HPDE6-E6E7 (cell line): ENCODE results near the gene BAD.

ENCODE experiments used
- DNase-seq: peaks from one replicate; pipeline ENCODE4 v3.0.0; 2011; ENCODE audit warnings: missing footprints; ENCODE audit errors: extremely low spot score

BAD gene

DNA sequence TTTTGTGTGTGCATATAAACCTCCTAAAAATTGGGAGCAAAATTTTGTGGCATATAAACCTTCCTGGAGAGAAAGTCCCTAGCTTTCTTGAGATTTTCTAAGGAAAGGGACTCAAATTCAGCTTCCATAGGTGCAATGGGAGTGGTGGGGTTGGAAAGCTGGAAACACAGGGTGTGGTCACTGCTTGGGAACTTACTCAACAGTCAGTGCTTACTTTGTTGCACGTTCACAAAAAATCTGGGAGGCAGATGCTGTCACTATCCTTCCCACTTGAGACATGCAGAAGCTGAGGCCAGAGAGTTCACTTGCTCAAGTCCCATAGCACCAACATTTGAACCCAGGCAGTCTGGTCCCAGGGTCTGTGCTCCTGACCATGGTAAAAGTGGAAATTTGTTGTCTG, 11.8 kb upstream of the BAD start:
- DNase-seq: no peak

DNA sequence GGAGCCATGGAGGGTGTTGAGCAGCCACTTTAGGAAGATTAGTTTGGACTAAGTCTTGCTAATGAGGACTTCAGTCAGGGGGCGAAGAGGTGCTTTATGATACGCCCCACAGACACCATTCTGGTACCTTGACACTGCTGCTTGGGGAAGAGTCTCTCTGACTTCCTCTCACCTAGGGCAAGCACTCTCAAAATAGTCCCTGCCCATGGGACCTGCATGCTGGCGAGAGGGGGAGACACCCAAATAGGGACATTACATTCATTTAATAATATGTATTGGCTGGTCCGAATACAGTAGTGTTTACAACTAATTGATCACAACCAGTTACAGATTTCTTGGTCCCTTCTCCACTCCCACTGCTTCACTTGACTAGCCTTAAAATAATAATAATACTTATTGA, 11.3 kb upstream of the BAD start:
- DNase-seq: no peak

DNA sequence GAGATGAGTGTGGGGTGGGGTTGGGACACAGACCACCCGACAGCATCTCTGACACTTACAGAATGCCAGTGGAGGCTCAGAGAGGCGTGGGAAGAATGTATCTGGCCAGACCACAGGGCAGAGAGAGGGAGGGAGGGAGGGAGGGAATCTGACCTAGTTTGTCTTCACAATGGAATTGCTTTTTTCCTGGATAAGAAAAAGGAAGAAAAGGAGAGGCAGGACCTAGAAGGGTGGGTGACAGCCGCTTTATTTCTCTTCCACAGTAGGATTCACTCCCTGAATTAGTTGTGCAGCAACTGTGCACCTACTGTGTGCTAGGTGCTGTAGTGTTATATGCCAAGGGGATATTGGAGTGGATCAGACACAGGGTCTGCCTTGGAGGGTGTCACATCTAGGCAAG, 10.3 kb upstream of the BAD start:
- DNase-seq: no peak

DNA sequence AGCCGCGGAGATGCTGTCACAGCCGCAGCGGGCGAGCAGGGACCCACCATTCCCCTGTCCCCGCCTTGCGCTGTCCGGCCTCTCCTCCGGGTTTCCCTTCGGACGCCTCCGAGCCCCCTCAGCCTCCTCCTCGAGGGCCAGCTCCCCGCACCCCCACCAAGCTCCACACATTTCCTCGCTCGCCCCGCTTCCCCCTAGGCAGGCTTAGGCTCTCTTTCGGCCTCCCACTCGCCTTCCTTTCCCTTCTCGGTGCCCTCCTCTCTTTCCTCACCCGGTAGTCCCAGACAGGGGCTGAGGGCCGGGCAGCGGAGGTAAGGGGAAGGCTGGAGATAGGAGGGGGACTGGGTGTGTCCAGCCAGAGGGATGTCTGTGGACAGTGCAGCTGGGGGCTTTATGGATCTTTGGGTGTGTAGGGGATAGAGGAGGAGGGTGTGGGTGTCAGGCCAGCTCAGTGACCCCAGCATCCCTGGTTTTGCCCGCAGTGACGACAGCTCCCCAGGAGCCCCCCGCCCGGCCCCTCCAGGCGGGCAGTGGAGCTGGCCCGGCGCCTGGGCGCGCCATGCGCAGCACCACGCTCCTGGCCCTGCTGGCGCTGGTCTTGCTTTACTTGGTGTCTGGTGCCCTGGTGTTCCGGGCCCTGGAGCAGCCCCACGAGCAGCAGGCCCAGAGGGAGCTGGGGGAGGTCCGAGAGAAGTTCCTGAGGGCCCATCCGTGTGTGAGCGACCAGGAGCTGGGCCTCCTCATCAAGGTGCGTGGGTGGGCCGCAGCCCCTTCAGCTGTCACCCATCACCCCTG, 8.2 kb upstream of the BAD start:
- no peak for DNase-seq

DNA sequence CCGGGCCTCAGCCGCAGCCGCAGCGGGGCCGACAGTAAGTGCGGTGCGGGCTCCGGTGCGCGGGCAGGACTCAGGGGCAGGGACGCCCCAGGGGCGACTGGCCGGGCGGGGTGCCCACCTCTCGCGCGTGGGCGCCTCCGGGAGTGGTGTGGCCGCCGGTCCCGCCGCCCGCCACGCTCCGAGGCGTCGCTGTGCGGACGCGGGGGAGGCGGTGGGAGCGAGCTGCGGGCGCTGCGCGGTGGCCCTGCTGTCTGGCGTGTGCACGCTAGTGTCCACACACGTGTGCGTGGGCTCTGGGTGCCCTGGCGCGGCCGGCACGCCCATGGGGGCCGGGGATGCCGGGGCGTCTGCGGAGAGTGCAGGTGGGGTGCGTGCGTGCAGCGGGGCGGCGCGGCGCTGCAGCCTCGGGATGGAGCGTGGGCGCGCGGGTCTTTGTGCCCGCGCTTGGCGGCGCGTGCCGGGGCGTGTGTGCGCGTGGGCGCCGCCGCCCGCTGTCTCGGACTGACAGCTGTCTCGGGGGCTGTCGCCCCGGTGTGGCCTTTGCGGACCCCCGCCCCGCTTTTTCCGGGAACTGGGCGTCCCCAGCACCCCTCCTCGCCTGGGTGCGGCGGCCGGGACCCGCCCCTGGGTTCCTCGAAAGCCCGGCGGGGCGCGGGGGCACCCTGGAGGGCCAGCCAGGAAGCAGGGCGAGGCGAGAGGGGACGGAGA, 7.4 kb upstream of the BAD start:
- no peak for DNase-seq

DNA sequence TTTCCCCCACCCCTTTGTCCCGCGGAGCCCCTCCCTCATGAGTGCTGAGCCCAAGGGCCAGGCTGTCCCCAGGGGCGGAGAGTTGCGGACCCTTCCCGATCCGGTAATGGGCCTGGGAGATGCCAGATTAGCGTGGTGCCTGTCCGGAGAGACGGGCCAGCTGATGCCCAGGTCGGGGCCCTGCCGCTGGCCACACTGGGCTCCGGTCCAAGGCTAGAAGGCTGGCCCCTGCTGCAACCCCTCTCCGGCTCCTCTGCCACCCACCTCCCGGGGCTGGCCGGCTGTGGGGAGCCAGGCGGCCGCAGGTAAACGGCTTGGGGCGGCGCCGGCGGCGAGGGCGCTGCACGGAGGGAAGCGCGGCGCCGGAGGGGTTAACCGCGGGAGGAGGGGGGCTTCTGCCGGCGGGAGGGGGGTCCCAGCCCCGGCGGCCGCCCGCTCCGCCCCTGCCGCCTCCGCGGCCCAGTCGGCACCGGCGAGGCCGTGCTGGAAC, 6.8 kb upstream of the BAD start, which contains the start of gene KCNK4:
KCNK4 (plus strand) TSS at position 41 of the 490 bp plus-strand sequence. CDS start 1,717 bp downstream, outside the sequence.
- no peak for DNase-seq

DNA sequence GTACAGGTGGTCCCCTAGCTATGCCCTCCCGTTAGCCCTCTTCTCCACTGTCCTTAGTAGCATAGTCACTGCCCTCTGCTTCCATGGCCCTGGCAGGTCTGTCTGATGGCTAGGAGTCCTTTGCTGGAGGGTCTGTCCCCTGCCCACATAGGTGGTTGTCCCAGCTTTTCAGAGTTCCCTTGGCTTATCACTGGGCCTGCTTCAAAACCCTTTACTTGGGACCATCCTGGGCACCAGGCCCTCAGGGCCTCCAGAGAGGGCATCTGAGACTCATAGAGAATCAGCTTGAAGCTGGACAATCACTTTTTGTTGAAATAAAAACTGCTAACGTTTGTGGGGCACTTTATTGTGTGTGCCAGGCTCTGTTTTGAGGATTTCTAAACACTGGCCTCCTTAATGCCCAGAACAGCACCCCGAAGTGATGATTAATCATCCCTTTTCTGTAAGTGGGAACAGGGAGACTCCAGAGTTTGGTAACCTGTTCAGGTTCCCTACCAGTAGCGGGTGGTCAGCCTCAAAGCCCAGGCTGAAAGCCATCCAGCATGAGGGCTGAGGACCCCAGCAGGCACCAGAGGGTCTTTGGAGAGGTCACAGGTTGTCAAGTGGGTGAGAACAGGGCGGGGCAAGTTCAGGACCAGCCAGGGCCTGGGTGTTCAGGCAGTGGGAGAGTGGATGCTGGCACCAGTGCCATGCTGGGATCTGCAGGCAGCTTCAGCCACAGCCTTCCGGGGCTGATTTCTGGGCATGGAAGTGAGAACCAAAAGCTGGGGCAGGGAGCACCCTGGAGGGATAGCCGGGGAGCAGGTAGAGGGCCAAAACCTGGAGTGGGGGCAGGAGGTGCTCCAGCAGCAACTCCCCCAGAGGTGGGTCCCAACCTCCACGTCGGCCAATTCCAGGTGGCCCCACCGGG, 6.1 kb upstream of the BAD start:
- no peak for DNase-seq

DNA sequence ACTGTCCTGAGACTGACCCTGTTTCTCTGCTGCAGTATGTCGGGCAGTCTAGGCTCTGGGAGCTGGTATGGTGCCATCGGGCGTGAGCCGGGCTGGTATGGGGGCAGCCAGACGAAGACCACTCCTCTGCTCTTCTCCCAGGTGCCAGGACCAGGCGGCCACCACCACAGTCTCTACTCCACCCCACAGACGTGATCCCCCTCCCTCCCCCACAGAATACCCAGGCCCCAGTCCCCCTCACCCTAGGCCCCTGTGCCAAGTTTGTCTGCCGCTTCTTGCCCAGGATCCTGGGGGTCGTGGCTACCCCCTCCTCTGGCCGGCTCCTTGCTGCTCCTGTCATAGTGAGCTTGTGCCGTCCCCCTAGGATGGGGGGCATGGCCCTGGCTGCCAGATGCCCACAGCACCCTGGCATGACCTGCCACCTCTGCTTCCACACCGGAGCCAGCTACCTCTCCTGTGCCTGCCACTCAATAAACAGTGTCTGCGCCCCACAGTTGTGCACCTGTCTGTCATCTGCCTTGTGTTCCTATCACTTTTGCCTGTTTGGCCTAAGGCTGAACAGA, 4.6 kb upstream of the BAD start:
- no peak for DNase-seq

DNA sequence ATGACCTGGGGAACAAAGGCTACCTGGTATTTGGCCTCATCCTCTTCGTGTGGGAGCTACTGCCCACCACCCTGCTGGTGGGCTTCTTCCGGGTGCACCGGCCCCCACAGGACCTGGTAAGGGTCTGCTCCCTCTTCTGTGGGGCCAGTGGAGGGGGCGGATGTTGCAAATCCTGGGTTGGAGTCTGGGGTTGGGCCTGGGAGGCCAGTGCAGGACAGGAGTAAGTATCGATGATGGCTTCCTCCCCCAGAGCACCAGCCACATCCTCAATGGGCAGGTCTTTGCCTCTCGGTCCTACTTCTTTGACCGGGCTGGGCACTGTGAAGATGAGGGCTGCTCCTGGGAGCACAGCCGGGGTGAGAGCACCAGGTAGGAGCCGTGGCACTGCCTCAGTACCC, 3.9 kb upstream of the BAD start:
- no peak for DNase-seq

DNA sequence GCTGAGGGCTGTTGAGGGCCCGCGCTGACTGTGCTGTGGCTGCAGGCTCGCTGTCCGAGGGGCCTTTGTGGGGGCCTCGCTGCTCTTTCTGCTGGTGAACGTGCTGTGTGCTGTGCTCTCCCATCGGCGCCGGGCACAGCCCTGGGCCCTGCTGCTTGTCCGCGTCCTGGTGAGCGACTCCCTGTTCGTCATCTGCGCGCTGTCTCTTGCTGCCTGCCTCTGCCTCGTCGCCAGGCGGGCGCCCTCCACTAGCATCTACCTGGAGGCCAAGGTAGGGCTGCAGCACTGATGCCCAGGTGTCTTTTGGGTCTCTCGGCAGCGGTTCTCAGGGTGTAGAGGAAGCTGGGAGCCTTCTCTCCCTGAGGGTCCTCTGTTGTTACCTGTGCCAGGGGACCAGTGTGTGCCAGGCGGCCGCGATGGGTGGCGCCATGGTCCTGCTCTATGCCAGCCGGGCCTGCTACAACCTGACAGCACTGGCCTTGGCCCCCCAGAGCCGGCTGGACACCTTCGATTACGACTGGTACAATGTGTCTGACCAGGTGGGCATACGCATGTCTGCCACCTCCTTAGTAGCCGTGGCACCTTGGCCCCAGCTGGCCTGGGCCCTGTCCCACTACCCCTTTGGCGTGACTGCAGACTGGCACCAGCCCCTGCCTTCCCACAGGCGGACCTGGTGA, 3.3 kb upstream of the BAD start:
- no peak for DNase-seq

DNA sequence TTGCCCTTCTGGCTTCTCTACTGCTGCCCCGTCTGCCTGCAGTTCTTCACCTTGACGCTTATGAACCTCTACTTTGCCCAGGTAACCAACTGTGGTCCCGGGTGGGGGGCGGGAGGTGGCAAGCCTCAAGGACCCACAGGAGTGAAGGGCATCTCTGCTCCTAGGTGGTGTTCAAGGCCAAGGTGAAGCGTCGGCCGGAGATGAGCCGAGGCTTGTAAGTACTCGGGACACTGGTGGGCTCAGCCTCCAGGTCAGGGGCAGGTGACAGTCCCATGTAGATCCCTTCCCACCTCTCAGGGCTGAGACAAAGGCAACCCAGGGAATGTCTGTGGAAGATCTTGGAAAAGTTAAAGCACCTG, 2.3 kb upstream of the BAD start:
- no peak for DNase-seq

DNA sequence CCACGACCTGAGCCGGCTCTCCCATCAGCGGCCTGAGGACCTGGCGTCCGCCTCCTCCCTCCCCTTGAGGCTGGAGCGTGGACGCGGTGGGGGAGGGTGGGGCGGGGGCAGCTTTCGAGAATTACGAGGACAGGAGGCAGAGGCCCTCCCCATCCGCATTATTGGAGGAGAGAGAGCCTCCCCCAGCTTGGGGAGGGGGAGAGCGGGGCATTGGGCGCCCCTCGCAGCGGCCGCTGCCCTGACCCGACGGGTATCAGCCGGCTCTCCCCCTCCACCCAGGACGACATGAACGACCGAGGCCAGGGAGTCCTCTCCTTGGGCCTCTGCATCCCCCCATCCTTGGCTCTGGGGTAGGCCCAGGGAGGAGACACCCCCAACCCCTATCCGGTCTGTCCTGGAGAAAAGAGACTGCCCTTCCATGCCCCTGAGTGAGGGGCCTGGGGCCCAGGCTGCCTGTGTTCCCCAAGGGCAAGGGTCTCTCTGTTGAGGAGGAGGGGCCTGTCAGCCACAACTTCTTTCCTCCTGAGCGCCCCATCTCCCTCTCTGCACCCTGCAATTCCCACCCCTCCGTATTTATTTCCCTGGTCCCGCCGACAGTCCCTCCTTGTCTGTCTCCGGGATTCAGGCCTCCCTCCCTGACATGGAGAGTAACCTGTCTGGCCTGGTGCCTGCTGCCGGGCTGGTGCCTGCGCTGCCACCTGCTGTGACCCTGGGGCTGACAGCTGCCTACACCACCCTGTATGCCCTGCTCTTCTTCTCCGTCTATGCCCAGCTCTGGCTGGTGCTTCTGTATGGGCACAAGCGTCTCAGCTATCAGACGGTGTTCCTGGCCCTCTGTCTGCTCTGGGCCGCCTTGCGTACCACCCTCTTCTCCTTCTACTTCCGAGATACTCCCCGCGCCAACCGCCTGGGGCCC, 1.7 kb upstream of the BAD start:
- DNase-seq: no peak

DNA sequence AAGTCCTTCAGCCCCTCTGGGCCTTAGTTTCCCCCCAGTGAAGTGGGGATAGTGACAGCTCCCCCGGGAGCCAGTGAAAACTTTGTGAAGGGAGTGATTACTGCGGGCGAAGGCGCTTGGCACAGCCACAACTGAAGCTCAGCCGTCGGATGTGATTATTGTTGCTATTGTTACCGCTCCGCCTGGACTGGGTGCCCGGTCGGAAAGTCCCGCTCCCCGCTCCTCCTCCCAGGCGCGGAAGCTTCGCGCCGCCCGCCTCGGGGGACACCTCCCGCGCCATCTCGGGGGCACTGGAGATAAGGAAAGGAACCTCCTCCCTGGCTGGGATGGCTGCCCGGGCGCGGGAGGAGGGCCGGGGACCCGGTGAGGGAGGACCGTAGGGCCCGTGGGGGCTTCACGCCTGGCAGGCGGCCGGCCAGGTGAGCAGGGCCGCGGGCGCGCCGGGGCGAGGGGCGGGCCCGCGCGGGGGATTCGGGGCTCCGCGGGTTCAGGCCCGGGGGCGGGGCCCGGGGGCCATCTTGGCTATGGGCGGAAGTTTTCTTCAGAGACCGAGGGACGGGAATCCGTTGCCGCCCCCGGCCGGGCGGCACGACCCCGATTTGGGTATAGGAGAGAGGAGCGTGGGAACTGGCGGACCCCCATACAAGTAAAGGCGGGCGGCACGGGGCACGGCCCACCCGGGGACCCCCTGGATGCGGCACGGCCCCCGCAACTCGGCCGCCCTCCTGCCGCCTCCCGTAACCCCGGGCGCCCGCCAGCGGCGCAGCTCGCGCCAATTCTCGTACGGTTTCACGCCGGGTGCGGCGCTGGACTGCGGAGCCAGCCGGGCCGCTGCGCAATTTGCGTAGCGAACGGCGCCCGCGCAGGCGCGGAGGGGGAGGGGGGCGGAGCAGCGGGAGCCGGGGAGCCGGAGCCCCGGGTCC, 758 bp upstream of the BAD start, which contains the start of gene GPR137:
GPR137 (plus strand) TSS at position 887 of the 923 bp plus-strand sequence. CDS start 677 bp downstream, outside the sequence.
- peak; percentile 72 for DNase-seq

DNA sequence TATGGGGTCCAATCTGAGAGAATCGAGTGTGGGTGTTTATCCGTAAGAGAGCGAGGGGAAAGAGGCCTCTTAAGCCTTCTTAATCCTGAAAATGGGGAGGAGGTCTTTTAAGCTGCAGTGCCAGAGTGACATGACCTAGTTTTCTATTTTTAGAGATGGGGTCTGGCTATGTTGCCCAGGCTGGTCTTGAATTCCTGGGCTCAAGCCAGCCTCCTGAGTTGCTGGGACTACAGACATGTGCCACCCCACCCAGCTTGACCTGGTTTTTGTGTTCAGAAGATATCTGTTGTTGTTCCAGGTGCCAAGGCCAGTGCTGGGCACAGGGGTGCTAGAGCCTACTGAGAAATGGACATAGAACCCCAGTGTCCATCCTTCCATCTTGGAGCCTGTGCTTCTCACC, 1.4 kb downstream of the BAD start:
- DNase-seq: no peak

DNA sequence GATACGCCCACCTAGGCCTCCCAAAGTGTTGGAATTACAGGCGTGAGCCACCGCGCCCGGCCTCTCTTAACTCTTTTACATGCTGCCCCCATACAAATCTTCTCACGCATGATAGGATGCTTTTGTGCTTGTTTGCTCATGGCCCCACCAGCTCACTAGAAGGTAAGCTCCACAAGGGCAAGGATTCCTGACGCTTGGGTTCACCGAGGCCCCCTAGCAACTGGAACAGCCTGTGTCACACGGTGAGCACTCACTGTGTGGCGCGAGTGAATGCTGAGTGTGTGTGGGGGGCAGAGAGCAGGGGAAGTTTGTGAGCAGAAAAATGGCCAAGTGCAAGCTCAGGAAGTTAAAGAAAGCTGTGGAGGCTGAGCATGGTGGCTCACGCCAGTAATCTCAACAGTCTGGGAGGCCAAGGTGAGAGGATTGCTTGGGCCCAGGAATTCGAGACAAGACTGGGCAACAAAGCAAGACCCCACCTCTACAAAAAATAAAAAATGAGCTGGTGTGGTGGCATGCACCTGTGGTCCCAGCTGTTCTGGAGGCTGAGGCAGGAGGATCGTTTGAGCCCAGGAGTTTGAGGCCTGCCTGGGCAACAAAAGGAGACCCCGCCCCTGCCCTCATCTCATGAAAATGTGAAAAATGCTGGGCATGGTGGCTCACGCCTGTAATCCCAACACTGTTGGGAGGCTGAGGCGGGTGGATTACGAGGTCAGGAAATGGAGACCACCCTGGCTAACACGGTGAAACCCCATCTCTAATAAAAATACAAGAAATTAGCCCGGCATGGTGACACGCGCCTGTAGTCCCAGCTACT, 2.3 kb downstream of the BAD start:
- DNase-seq: no peak

DNA sequence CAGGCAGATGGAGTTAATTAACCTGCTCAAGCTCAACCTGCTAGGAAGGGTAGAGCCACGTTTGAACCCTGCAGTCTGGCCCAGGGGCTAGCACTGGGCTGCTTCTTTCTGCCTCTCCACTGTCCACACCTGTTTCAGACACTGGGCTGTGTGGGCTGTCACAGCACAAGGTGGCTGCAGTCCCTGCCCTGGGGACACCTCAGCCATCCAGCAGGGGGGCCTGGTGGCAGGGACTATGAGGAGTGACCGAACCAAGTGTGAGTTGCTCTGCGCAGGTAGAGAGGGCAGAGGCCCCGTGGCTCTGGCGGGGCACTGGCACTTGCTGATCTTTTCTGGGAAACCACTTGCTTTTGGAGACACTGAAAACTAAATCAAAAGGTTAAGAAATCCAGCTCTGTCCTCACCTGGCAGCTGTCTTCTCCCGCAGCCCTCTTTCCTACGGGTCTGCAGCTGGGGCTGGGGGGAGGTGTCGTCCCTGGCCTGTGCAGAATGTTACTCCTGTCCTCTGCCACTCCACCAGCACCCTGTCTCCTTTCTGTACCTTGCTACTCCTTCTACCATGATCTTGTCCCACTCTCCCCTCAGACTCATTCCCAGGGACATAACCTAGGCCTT, 5.8 kb downstream of the BAD start:
- DNase-seq: no peak

DNA sequence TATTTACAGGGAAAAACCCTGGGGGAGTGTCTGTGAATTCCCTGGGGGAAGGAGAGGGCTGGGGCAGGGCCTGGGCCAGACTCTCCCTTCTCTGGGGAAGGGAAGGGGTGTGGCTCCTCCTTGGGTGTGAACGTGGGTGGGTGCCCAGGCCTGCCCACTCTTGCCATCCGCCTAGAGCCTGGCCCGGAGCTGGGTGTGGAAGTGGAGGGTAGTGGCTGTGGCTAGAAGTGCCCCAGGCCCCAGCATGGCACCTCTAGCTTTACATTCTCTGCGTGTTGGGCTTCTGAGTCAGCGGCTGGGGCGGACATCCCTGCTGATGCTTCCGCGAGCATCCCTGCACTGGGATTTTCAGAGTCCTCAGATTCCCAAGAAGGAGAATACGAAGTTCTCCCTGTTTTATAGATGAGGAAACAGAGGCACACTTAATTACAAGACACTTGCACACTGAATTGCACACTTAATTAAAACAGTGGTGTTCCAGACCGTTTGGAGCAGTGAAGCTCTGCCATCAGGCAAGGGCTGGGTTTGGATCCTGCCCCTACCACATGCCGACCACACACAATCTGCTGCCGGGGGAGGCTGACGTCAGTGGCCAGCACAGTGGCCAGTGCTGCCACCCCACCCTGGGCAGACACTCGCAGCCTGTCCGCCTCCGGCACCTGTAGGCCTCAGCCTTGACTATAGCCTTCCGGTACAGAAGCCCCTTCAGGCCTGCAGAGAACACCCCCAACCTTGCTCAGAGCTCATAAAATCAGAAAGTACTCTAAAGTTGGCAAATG, 7.6 kb downstream of the BAD start:
- peak; percentile 83 for DNase-seq
